CD1c-positive myeloid dendritic cell (primary cell): ENCODE results near the gene CCDC137.

Source experiments
- DNase-seq: peaks from one replicate; pipeline ENCODE4 v3.0.0-alpha.2; 2016; ENCODE audit errors: extremely low spot score

The CCDC137 gene

DNA sequence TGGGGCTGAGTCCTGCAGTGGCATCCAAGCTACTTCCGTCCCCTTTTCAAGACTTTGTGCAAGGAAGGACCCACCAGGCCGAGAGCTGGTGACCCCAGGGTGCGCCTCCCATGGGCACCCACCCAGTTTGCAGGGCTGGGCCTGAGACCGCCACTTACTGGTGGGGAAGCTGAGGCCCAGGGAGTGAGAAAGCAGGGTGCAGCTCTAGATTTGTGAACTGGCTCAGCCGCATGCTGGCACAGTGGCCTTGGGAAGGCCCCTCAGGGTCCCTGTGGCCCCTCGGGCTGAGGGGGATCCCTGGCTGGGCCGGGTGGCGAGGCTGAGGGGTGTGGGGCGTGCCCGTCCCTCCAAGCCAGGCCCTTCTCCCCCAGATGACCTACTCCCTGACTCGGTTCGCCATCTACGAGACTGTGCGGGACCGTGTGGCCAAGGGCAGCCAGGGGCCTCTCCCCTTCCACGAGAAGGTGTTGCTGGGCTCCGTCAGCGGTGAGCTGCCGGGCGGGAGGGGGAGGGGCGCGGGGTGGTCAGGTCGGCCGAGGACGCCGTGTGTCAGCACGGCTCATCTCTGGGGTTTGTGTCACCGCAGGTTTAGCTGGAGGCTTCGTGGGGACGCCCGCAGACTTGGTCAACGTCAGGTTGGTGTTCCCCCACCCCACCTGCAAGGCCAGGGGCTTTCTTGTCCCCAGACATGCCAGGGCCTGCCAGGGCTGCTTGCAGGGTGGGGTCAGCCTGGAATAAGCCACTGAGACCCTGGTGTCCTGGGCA, 48.8 kb downstream of the CCDC137 start:
- no peak for DNase-seq

DNA sequence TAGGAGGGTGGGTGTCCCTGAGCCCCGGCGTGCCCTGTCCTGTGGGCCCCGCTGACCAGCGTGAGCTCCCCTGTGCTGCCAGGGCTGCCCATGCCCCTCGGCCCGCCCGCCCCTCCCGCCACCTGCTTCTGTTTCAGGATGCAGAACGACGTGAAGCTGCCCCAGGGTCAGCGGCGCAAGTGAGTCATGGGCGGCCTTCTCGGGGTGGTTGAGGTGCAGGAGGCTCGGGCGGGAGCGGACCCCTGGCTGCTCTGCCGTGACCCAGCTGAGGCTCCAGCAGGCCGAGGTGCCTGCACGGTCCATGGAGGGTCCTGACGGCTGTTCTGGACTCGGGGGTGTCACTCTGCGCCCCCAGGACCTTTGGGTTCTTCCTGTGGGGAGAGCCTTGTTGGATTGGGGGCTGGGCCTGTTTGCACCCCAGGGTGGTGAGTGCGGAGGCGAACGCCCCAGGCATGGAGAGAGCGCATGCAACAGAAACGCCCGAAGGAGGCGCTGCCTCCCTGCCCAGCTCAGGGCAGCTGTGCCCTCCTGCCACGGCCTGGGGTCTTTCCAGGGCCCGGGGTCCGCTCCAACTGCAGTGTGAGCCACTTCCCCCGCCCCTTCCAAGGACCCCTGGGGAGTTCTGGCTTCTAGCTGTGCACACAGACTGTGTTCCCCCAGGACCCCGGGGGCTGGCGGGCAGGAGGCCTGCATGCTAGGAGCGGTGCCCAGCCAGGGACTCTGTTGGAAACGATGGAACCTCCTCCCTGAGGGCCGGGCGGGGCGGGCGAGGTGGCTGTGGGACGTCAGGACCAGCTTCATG, 49.5 kb downstream of the CCDC137 start:
- DNase-seq: no peak

DNA sequence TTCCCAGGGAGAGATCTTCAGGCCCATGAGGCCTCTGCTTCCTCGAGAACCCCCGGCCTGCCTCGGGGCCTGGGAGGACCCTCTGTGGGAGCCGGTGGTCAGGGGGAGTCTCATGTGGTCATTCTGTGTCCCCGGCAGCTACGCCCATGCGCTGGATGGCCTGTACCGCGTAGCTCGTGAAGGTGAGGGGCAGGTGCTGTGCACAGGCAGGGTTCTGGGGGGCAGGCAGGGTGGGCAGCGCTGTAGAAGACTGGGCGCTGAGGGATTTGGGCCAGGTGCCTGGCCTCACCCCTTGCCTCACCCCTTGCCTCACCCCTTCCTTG, 50.1 kb downstream of the CCDC137 start:
- no peak for DNase-seq

DNA sequence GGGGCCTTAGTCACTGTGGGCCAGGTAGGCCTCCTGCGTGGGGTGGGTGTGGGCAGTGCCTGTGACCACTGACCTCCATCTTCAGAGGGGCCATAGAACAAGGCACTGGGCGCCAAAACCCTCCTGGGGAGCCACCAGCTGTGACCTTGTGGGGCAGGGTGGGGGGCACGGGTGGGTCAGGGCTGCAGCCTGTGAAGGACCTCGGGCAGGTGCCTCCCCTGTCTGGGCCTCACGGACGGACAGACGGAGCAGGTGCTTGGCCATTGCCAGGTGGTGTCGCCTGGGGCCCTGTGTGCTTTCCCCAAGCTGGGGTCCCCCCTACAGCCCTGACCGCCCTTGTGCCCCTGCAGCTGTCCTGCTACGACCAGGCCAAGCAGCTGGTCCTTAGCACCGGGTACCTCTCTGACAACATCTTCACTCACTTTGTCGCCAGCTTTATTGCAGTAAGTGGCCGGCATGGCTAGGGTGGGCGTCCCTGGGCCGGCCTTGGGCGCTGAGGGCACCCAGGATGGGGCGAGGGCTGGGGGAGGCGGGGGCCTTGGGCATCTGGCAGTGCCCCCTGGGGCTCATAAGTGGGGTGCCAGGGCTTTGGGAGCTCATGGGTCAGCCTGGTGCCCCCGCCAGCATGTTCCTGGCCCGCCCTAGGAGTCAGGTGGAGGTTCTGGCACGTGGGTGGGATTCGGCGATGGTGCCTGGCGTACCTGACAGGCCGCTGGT, 50.7 kb downstream of the CCDC137 start:
- no peak for DNase-seq

DNA sequence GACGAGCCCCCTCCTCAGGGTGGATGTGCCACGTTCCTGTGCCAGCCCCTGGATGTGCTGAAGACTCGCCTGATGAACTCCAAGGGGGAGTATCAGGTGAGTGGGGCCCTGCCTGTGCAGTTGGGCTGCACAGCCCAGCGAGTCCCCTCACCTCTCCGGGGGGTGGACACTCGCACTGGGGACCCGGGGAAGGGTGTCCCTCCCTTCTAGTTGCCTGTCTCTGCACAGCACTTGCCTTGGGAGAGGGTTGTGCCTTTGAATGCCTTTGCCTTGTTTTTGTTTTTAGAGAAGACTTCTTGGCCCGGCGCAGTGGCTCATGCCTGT, 51.2 kb downstream of the CCDC137 start:
- no peak for DNase-seq

DNA sequence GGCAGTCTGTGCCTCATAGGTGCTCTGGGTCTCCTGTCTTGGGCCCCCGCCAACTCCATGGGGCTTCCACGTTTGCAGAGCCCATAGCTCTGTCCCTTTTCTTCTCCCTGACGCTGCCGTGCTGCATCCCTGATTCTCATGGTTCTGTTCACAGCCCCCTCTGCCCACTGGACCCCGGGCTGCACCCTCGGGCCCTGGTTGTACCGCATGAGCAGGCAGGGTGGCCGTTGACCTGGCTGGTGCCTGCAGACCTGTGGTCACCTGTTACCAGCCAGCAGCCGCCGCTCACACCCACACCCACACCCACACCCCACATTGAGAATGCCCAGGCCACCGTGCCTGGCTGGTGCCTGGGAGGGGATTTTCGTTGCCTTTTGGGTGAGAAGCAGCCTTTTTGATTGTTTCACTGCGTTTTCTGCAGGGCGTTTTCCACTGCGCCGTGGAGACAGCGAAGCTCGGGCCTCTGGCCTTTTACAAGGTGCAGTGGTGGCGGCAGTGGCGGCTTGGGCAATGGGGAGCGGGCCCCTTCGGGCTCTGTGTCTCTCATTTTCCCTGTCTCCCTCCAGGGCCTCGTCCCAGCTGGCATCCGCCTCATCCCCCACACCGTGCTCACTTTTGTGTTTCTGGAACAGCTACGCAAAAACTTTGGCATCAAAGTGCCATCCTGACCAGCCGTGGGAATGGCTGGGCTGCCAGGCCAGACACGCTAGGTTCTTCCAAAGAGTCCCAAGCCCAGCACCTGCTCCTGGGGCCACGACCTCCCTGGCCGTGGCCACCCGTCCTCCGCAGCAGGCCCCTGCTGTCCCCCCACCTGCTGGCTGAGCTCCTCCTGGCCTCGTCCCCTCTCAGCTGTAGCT, 53.1 kb downstream of the CCDC137 start:
- DNase-seq: no peak

DNA sequence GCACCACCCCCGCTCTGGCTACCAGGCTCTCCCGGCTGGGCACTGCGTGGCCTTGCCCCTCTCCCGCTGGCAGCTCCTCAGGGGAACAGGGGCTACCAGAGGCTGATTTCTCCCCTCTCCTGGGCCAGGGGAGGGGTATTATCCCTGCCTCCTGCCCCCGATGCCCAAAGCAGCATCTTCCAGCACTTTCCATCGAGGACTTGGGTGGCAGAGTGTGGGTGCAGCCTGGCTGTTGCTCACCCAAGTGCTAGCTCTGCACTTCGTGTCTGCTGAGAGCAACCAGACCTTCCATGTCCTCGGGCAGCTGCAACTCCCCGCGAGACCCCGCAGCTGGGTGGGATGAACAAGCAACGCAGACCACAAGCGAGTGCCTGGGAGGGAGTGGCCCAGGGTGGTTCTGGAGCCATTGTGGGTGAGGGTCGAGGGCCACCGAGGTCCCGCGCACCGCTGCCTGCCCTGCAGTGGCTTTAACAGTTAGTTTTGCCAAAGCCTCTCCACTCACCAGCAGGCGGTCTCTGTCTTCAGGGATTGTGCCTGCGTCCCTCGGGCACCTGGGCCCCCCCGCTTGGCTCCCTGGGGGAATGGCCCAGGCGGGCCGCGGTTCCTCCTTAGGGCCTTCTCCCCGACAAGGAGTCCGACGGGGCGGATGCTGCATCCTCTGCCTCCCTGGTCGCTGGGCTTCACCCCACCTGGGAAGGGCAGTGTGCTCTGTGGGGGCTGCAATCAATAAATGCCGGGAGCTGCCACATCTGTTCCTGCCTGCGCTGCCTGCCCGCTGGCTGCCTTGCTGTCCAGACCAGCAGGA, 53.9 kb downstream of the CCDC137 start:
- DNase-seq: no peak

DNA sequence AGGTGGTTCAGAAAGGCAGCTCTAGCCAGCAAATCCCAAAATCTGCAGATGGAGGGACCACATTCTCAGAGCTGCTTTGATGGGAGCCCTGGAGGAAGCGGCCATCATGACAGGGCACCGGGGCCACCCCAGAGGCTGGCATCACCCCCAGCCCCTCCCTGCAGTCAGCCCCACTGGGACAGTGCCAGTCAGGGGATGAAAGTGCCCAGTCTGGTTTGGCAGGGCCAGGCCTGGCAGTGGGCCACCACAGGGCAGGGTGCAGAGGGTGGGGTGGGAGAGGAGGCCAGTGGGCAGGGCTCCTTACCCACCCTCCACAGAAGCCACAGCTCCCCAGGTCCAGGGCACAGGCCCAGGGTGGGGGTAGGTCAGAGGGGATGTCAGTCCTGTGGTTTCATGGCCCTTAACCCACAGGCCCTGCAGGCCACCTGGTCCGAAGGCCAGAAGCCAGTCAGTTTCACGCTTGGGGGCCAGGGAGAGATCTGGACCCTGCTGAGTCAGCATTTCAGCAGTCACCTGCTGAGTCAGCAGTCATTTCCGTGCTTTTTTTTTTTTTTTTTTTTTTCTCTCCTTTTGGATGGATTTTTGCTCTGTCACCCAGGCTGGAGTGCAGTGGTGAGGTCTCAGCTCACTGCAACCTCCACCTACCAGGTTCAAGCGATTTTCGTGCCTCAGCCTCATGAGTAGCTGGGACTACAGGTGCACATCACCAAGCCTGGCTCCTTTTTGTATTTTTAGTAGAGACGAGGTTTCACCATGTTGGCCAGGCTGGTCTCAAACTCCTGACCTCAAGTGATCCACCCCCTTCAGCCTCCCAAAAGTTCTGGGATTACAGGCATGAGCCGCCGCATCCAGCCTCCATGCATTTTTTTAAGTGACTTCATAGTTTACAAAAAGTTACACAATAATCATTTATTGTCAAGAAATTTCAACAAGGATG, 55.9 kb downstream of the CCDC137 start:
- DNase-seq: no peak
